ENCODE data around the gene NCAPD3.
A peak's percentile ranks its signal among the peaks of the same experiment; 100 is the strongest.

NCAPD3 gene

DNA sequence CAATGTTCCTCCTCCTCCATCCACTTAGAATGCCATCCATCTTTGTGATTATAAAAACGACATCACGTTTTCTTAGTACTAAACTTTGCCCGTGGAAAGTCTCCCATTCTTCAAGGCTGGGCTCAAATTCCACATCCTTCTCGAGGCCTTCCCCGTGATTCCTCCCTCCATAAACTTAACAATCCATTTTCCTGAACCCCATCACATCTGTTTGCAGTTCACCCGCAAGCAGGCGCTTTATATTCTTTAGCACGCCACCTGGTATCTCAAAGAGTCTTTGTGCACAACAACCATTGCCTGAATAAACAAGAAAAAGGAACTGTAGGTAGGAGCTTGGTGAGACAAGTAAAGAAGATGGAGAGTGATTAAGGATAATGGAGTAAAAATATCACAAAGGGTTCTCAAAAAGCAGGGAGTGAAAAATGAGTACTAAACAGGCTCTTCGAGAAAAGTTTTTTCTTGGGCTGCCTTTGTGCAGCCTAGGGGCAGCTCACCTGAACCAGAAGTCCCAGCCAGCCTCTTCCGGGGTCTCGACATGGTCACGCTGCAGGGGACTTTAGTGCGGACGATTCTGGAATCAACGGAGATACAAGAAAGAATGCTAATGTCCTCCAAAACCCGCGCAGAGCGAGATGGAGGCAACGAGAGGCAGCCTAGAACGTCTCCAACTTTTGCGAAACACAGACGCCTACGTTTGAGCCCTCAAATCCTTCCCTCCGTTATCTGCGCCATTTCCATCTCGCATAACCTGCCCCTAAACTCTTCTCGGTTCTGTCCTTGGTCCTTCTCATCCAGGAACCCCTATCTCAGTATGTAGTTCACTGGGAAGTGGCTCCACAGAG lies 28.8 kb upstream of the NCAPD3 start:
- DNase-seq (ENCODE audit: low read depth, low spot score): no peak

- no peak for DNase-seq (ENCODE audit: low read depth, low spot score)
These were observed 26.9 kb upstream of the NCAPD3 start for GRCh38 chr11:134250675-134251074.

DNA sequence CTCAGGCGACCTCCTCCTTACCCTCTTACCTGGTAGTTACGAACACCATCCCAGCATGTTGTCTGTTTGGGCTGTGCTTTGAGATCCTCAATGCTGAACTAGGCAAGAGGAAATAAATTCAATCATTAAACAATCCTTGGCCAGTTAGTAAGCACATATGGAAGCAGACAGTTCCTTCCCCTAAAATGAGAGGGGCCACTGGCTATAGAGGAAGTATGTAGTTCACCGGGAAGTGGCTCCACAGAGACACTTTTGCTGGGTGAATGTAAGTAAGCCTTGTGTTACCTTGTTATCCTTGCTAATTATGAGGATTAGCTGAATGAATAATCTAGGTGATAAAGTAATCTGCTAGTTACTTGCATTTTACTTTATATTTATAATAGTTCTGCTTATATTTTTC lies 26.5 kb upstream of the NCAPD3 start:
- DNase-seq (ENCODE audit: low read depth, low spot score): no peak

GRCh38 chr11:134248910-134249480 lies 25.2 kb upstream of the NCAPD3 start:
- no peak for DNase-seq (ENCODE audit: low read depth, low spot score)

- DNase-seq (ENCODE audit: low read depth, low spot score): no peak
These were observed 22.9 kb upstream of the NCAPD3 start for GRCh38 chr11:134246678-134247077.

- no peak for DNase-seq (ENCODE audit: low read depth, low spot score)
These were observed 22.3 kb upstream of the NCAPD3 start for GRCh38 chr11:134246100-134246499.

DNA sequence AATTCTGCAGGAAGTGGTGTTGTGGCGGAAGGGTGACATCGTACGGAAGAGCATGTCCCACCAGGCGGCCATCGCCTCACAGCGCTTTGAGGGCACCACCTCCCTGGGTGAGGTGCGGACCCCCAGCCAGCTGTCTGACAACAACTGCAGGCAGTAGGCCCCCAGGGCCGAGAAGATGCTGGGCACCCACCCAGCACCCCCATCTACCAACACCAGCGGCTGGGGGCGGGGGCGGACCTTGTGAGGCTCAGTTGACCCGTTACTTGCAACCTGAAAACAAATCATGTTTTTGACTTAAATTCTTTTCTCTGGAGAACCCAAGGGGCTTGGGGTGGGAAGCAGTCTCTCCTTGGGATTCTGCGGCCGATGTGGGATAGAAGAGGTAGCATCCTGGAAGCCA lies 21.7 kb upstream of the NCAPD3 start:
- DNase-seq (ENCODE audit: low read depth, low spot score): no peak

DNA sequence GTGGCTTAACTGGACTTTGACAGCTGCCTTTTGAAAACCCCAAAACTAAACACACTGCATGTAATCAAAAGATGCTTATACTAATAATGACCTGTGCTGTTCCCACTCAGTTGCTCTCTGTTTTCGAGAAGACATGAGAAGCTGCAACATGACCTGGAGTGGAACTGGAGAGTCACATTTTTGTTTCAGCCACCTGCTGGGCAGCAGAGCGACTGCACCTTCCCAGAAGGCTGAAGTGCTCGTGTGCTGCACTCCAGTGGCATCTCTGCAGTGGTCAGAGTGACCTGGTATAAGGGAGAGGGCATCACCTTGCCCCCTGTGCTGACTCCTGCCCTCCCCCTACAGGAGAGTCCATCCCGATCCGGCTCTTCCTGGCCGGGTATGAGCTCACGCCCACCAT lies 20.8 kb upstream of the NCAPD3 start:
- peak; percentile 31 for DNase-seq (ENCODE audit: low read depth, low spot score)

GRCh38 chr11:134243913-134244312 lies 20.1 kb upstream of the NCAPD3 start:
- DNase-seq (ENCODE audit: low read depth, low spot score): no peak

DNA sequence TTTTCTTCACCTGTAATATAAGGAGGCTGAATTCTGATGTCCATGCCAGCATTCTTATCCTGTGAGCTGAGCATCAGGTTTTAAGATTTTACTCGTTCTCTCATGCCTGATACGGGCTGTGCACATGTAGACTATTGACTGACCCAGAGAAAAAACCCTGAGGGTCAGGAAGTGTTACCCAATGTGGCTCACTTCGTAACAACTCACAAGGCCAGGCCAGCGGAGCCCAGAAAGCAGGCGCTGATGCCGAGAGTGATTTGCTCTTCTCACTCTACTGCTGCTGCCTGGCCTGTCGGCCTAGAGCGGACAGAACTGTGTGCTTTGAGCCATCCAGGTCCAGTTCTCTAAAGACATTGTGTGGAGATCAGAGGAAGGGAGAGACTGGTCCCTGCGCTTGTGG lies 18.6 kb upstream of the NCAPD3 start:
- DNase-seq (ENCODE audit: low read depth, low spot score): no peak

- no peak for DNase-seq (ENCODE audit: low read depth, low spot score)
These were observed 16.8 kb upstream of the NCAPD3 start for GRCh38 chr11:134240592-134240991.

GRCh38 chr11:134238956-134239355 lies 15.2 kb upstream of the NCAPD3 start:
- DNase-seq (ENCODE audit: low read depth, low spot score): no peak

GRCh38 chr11:134237557-134237922 lies 13.8 kb upstream of the NCAPD3 start:
- DNase-seq (ENCODE audit: low read depth, low spot score): no peak

DNA sequence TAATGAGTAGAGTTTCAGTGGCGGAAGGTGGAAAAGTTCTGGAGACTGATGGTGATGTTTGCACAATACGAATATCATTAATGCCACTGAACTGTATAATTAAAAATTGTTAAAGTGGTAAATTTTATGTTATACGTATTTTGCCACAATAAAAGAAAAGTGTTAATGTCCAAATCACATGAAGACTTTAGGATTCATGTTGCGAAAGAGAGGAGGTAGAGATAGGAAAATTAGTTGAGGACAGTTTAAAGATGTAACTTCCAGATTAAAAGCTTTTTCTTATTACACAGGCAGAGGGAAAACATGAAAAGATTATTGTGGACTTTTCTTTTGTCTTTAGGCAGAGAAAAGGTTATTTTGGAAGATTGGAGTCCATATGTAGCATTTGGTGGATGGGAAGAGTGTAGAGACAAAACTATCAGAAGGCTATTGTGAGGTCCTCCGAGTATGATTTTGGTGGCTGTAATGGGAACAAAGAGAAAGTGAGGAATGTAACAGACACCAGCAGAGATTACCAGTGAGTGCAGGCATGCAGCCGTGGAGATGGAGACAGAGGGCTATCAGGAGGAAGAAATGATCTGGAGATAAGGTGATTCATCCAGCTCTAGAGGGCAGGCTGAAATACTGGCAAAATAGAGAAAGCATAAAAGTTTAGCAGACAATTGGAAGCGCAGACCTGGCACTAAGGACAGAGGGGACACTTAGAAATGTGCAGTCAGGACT lies 13.2 kb upstream of the NCAPD3 start:
- no peak for DNase-seq (ENCODE audit: low read depth, low spot score)

GRCh38 chr11:134235399-134235798 lies 11.6 kb upstream of the NCAPD3 start:
- no peak for DNase-seq (ENCODE audit: low read depth, low spot score)

- DNase-seq (ENCODE audit: low read depth, low spot score): no peak
These were observed 10.0 kb upstream of the NCAPD3 start for GRCh38 chr11:134233729-134234179.

DNA sequence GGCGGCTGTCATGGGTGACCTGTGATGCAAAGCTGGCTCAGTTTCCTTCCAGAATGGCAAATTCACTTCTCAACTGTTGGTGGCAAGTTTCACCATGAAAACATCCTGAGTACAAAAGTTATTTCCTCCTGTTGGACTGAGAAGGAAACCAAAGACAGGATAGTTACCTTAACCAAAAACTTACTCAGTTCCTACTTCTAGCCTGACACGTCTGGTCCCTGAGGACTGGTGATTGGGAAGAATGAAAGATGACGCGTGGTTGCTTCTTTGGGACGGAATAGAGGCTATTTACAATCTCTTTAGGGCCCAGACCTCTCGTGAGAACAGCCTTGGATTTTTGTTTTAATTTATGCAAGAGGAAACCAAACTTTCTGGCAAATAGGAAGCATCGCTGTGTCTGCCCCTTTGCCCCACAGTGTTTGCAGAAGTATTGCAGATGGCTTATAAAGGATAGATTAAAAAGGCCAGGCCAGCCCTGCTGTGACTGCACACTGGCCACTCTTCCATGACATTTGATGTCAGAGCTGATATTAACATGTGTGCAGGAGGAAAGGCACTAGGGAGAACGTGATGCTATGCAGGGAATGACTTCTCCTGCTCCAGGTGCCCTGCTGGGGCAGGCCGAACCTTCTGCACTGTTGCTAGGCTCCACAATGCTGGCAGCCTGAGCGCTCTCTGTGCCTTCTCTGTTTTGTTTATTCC lies 8.3 kb upstream of the NCAPD3 start:
- no peak for DNase-seq (ENCODE audit: low read depth, low spot score)

DNA sequence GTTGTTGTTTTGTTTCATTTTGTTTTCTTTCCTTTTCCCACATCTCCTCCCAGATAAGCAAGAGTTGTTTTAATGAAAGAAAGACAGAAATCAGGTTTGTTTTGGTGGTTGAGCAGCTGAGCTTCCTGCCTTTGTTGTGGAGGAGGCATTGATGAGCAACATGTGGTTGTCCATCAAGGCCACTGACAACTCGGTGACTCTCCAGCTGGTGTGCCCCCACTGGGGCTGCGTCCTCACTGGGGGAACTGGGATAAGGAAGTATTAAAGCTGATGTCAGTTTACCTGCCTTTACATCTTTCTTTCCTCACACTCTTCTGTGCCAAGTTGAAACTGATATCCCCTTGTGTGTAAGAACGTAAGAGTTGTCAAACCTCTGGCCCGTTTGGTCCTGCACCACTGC lies 6.6 kb upstream of the NCAPD3 start:
- no peak for DNase-seq (ENCODE audit: low read depth, low spot score)

DNA sequence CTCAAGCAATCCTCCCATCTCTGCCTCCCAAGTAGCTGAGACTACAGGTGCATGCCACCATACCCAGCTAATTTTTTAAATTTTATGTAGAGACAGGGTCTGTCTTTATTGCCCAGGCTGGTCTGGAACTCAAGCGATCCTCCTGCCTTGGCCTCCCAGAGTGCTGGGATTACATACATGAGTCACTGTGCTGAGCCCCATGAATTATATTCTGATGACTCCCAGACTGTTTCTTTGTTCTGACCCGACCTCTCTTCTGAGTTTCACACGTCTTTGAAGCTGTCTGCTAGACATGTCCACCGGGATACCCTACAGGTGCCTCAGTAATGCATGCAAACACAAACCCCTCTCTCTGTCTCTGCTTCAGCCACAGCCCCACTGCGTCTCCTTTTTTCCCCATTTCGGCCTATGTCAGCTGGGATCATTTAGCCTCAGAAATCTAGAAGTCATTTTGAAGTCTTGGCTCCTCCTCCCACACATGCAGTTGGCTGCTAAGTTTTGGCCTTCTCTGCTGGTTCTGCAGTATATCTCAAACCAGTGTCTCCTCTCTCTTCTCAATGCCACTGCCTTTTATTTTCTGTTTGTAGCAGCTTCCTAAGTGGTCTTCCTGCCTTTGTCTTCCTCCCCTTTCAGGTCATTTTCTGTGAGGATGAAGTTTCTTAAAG lies 5.5 kb upstream of the NCAPD3 start:
- no peak for DNase-seq (ENCODE audit: low read depth, low spot score)

DNA sequence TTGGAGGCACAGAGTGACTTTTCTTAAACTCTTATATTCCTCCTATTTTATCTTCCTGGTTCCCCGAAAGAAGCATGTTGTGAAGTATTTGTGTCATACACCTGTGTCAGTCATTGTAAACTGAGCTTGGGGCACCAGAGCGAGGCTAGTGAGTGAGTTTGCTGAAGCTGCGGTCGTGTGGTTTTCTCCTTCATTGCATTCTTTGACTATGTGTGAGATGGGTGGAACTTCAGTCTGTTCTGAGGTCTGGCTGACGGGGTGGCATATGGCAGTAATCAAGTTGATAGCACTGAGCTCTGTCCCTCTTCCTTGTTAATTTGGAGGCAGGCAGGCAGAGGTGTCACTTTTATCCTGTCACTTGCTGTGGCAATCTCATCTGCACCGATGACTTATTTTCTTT lies 4.9 kb upstream of the NCAPD3 start:
- DNase-seq (ENCODE audit: low read depth, low spot score): no peak

- DNase-seq (ENCODE audit: low read depth, low spot score): no peak
These were observed 3.1 kb upstream of the NCAPD3 start for GRCh38 chr11:134226806-134227325.

Measured in ELF-1 (cell line).